Right cardiac atrium (tissue), 5 donors: ENCODE measurements around the gene HSFX3. TPM values are rescaled to one million over a fixed set of nuclear protein-coding genes. Genes with fewer than 3 reads are reported as not detected.
"Not testable (repeated sequence)": the region's sequence is repeated elsewhere in the genome, so short reads cannot be mapped to it uniquely, and the experiment has no call there.

Experiments
- ATAC-seq, 2 donors: fragments of 200-7000 bp; cut with Tn5 transposase; one replicate each; pipeline versions ENCODE4 v1.8.0 to v1.9.1; 2020; ENCODE audit warnings: moderate library complexity in 2 of 2, mild to moderate bottlenecking in 1 of 2
- DNase-seq, 3 donors: peaks; one replicate each; pipeline ENCODE4 v3.0.0-alpha.2; 2020
- H3K27ac ChIP-seq: one replicate; pipeline ENCODE4 v1.5.1; 2013; ENCODE audit warnings: mild to moderate bottlenecking, low read length, control low read depth, moderate library complexity
- H3K27me3 ChIP-seq: one replicate; pipeline ENCODE4 v1.6.1; 2013; ENCODE audit not compliant: control insufficient read depth, insufficient read depth
- H3K4me1 ChIP-seq: one replicate; pipeline ENCODE4 v1.6.1; 2013; ENCODE audit warnings: low read length; ENCODE audit not compliant: control insufficient read depth, insufficient read depth
- H3K4me3 ChIP-seq: one replicate; pipeline ENCODE4 v1.5.1; 2013; ENCODE audit warnings: low read length, control low read depth
- H3K9me3 ChIP-seq: one replicate; pipeline ENCODE4 v1.6.1; 2013; ENCODE audit warnings: low read length; ENCODE audit not compliant: control insufficient read depth
- WGBS: extraction: QIAGEN DNeasy Blood & Tissue Kit; methylation state at CpG from one replicate; pipeline ENCODE4 v1.1.7; 2013; 5-methylcytosine and 5-hydroxymethylcytosine counted together
- intact Hi-C, 4 donors: fragments of 100-400 bp; cut with DNase I; formaldehyde crosslinking; loops; one replicate each; pipeline versions ENCODE4 v1.11.0 to v1.14.0; 2022 to 2023
- long read RNA-seq, 4 donors: library from polyadenylated mRNA; unstranded; transcript quantifications; one replicate each; pipeline ENCODE4 v2.0.0, GENCODE V29; 2020 to 2021
- polyA plus RNA-seq: library from polyadenylated mRNA; stranded (reverse); fragments of 200-250 nt; gene quantifications from one replicate; pipeline ENCODE4 v1.2.3, GENCODE V29; 2013
- total RNA-seq, 4 donors: library from RNA; stranded (reverse); fragmentation: NEBNext Ultra II Directional; extraction: Animal tissue kit (Norgen Biotek cat#: 25700); gene quantifications; one replicate each; pipeline ENCODE4 v1.2.1, GENCODE V29; 2021
- donor health status: healthy with polysubstance abuse.
- donor health status: DM: no; HTN: yes; CAD: no.
- donor health status: DM: no; HTN: no; CAD: no.
- donor health status: DM: no; HTN: yes; CAD: no; lungs with severe emphysema.
- donor health status: DM: yes; HTN: yes; CAD: no.

The HSFX3 gene, protein sequence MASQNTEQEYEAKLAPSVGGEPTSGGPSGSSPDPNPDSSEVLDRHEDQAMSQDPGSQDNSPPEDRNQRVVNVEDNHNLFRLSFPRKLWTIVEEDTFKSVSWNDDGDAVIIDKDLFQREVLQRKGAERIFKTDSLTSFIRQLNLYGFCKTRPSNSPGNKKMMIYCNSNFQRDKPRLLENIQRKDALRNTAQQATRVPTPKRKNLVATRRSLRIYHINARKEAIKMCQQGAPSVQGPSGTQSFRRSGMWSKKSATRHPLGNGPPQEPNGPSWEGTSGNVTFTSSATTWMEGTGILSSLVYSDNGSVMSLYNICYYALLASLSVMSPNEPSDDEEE
- total RNA-seq, result not detected
- polyA plus RNA-seq, result not detected
- long read RNA-seq, donor 1, result 0 reads
- long read RNA-seq, donor 2, result 0 reads
- long read RNA-seq, donor 3, result 0 reads
- long read RNA-seq, donor 4, result 0 reads

DNA sequence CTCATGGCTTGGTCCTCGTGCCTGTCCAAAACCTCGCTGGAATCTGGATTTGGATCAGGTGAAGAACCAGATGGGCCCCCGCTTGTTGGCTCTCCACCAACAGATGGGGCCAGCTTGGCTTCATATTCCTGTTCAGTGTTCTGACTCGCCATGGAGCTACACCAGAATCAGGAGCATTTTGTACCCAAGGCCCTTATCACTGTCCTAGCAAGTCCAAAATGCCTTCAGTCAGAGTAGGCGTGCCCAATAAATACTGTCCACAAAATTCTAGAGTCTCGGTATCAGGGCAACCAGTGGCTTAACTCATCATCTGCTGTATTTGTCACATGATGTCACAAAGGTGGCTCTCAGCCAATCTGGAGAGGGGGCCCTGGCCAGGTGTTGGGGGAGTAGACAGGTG lies at the start of gene HSFX3:
TSS of gene HSFX3 (minus strand) at position 224 of the 400 bp plus-strand sequence. CDS start at position 152, 72 bp downstream.
- ATAC-seq, H3K27ac ChIP-seq, H3K4me3 ChIP-seq, H3K9me3 ChIP-seq, DNase-seq, intact Hi-C loops, H3K27me3 ChIP-seq, H3K4me1 ChIP-seq: not testable (repeated sequence)
- 100% methylated on average over 1 of the region's 6 CpGs for WGBS

DNA sequence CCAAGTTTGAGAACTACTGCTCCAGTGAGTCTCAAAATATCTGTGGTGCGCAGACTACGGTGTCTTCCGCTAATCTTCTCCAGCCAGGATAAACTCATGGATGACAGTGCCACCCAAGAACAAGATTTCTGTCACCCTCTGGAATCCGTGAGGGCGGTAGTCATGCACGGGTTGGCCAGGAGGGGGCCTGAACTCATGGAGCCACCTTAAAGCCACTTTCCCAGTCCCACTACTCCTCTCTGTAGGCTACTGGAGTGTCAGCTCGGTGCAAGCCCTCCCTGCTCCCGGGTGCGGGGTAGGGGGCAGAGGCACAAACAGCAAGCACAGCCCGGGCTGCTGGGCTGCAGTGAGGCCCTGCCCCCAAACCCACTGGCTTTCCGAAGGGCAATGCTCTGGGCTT lies 48.9 kb upstream of the HSFX3 start:
- H3K27ac ChIP-seq, H3K9me3 ChIP-seq, H3K27me3 ChIP-seq, intact Hi-C loops, H3K4me1 ChIP-seq, H3K4me3 ChIP-seq: not testable (repeated sequence)
- ATAC-seq (peak; percentile 37 to 43), DNase-seq (peak in 1 of 3 donors; percentile 40)
- 22% methylated on average over 3 of the region's 11 CpGs for WGBS

DNA sequence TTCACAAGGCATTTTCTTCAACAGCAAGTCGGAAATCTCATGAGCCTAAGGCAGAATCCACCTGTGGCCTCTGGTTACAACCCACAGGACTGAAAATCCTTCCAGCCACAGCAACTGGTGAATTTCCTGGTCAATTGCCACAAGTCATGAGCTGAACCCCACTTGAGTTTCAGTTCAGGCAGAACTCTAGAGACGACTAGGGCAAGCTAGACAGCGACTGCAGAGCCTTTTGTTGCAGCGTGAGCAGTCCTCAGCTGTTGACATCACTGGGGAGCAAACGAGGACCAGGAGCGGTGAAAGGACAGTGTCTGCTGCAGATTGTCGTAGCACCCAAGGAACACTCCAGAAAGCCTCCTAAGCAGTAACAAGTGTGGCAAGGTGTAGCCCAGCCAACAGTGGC lies 46.2 kb upstream of the HSFX3 start:
- intact Hi-C loops, H3K27me3 ChIP-seq, ATAC-seq, H3K9me3 ChIP-seq, DNase-seq, H3K4me3 ChIP-seq, H3K27ac ChIP-seq, H3K4me1 ChIP-seq: not testable (repeated sequence)
- no CpG with 5 or more reads among the region's 7 CpGs for WGBS

DNA sequence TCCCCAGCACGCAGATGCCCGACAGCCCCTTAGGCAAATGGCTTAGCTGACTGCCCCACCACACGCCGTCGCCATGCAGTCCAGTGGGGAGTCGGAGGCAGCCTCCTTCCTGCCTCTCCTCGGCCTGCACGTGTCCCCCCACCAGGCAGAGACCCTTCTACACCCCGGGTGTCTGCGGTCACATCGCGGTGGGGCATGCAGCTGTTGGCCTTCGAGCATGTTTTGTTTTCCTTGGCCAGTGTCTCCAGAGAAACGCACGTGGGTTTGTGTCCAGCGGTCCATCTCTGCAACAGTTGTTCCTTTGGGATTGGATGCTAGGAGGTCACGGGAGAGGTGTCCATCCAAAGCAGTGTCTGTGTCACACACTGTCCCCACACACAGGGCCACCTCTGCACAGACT lies 45.5 kb upstream of the HSFX3 start, which contains the start of gene HSFX2:
TSS of gene HSFX2 (minus strand) at position 101 of the 400 bp plus-strand sequence. CDS start 614 bp downstream, outside the sequence.
- ATAC-seq, H3K27me3 ChIP-seq, H3K9me3 ChIP-seq, DNase-seq, intact Hi-C loops, H3K4me3 ChIP-seq, H3K4me1 ChIP-seq, H3K27ac ChIP-seq: not testable (repeated sequence)
- no CpG with 5 or more reads among the region's 17 CpGs for WGBS

DNA sequence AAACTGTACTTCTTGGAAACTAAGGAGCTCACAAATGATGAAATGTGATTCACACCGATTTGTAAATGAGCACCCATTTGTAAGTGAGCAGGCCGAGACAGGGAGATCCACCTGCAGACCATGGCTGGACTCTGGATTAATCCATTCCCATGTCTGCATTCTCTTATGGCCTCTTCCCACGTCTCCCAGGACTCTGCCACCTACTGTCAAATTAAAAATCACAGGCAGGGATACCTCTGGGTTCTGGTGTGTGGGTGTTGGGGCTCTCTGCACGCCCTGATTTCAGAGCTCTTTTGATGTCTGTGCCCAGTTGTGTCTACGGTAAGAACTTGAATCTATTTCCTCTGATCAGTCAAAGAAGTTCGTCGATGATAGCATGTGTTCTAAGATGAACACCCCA lies 41.3 kb upstream of the HSFX3 start:
- H3K27me3 ChIP-seq, DNase-seq, H3K9me3 ChIP-seq, H3K4me1 ChIP-seq, H3K4me3 ChIP-seq, intact Hi-C loops, H3K27ac ChIP-seq, ATAC-seq: not testable (repeated sequence)
- no CpG with 5 or more reads among the region's 7 CpGs for WGBS

DNA sequence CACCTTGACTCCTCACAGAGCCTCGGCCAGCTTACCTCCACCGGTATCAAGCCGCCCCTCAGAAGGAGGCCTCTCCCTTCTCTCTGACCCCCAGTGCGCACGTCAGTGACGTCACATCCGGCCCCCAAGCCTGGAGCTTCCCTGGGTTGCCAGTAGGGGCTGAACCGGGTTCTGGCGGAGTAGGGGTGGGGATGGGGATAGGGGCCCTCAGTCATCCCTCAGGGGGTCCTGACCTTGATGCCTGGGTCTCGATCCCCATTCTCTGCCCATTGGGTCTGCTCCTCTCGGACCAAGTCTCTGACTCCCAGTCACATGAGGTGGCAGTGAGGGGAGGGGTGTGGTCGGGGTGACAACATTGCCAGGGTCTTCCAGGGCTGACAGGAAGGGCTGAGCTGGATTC lies 37.6 kb upstream of the HSFX3 start, which contains the start of gene MAGEA9B:
TSS of gene MAGEA9B (minus strand) at position 101 of the 400 bp plus-strand sequence. CDS start 4,280 bp downstream, outside the sequence.
- H3K27me3 ChIP-seq, H3K27ac ChIP-seq, H3K4me1 ChIP-seq, H3K4me3 ChIP-seq, ATAC-seq, DNase-seq, intact Hi-C loops, H3K9me3 ChIP-seq: not testable (repeated sequence)
- WGBS, result no CpG with 5 or more reads among the region's 12 CpGs

DNA sequence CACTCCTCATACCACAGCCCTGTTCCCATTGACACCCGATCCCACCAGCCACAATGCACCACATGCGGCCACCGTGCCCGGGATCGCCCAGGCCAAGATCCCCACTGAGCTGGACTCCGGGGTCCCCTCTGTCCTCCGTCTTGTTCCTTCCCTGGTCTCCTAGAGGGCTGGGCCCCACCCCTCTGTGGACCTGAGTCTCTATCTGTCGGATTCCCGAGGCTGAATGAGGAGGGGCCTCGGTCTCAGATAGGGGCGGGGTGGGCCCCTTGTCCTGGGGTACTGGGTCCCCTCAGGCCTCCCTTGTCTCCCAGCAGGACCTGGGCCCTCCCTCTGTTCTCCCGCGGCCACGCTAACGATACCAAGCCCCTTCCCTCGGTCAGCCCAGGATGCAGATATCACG lies 35.9 kb upstream of the HSFX3 start:
- H3K9me3 ChIP-seq, H3K4me1 ChIP-seq, H3K27ac ChIP-seq, H3K27me3 ChIP-seq, ATAC-seq, intact Hi-C loops, DNase-seq, H3K4me3 ChIP-seq: not testable (repeated sequence)
- 92% methylated on average over 4 of the region's 17 CpGs for WGBS

DNA sequence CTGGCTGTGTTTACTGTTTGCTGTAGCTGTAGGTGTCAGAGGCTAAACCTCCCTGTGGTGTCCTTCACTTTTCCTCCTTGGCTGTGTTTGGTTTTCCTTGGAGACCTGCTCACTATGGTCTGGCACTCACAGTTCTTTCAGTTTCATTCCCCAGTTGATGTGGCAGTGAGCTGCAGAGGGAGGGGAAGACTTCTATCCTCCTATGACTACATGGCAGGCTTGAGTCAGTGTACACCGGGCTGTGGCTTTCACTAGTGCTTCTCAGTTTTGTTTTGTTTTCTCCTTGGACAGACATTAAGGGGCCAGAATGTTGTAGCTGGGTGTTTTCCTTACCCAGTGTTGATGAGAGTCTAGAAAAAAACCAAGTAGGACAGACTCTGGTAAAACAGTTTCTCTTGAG lies 23.7 kb upstream of the HSFX3 start:
- H3K4me3 ChIP-seq, intact Hi-C loops, H3K4me1 ChIP-seq, H3K9me3 ChIP-seq, H3K27ac ChIP-seq, H3K27me3 ChIP-seq, DNase-seq: not testable (repeated sequence)
- no CpG with 5 or more reads among the region's 1 CpG for WGBS
- ATAC-seq, result peak; percentile 67 to 91

DNA sequence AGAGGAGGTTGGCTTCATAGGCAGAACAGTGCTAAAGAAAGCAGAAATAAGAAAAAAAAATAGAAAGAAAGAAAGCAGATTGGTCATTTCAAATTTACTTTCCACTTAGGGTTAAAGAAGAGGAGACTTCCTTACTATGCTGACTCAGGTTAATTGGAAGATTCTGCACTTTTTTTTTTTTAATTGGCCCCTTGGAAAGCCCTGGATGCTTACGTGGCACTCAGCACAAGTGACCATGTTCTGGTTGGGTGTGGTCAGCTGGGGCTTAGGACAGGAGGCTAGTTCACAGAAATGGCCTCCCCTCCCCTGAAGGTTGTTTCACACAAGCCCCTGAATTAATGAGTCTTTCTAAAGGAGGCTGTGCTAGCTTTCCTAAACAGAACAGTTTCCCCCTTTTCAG lies 23.0 kb upstream of the HSFX3 start:
- 67% methylated on average over 1 of the region's 1 CpG for WGBS
- Histone ChIP-seq H3K4me1 (peaks cover 3% of the 10 kb centered on the region), H3K4me3 (no peak overlapping the region), H3K27ac (no peak overlapping the region), H3K9me3 (no peaks in the 10 kb centered on the region), H3K27me3 (no peaks in the 10 kb centered on the region)
- intact Hi-C loops, result no loop called here
- peak in 1 of 2 donors; percentile 55 for ATAC-seq
- no peak for DNase-seq

DNA sequence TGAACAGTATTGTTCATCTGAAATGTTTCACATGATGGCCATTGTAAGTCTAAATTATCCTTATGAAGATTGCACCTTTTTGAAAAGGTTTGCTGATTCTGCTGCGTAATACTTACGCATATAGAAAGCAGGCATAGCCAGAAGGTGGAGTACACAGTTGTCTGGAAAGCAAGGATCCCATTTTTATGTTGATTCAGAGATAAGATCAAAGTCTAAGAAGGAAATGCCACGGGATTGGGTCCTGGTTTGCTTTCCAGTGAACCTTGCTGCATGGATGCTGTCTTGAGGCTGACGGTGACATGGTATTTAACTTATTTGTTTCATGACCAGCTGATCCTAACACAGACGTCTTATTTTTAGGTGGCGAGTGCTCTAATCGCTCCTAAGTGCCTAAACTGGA lies 22.0 kb upstream of the HSFX3 start:
- H3K9me3 ChIP-seq, result no peaks in the 10 kb centered on the region
- 82% methylated on average over 7 of the region's 7 CpGs for WGBS
- H3K27ac ChIP-seq, result no peak overlapping the region
- intact Hi-C loops, result no loop called here
- no peak overlapping the region for H3K4me3 ChIP-seq
- ATAC-seq (no peak), DNase-seq (no peak)
- peaks cover 3% of the 10 kb centered on the region for H3K4me1 ChIP-seq
- no peaks in the 10 kb centered on the region for H3K27me3 ChIP-seq

DNA sequence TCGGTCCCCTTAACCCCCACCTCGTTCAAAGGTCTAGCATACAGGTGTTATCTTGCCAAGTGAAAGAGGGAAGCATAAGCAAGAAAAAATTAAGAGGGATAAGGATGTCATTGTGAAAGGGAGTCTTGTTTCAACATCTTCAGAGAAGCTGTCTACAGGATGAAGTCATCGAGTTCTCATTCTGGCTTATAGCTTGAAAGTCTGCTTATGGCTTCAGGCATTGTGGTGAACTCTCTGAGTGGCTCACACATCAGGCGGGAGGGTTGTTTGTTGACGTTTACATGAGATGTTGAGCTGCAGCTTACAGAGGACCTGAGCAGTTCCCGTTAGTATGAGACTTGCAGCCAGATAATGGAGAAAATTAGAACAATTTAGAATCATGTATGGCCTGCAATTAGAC lies 20.9 kb upstream of the HSFX3 start:
- Histone ChIP-seq H3K9me3 (no peaks in the 10 kb centered on the region), H3K27ac (no peak overlapping the region), H3K4me3 (no peak overlapping the region), H3K4me1 (peaks cover 3% of the 10 kb centered on the region), H3K27me3 (no peaks in the 10 kb centered on the region)
- intact Hi-C loops, result no loop called here
- ATAC-seq (no peak), DNase-seq (no peak)
- 48% methylated on average over 6 of the region's 6 CpGs for WGBS
